GM12873 (cell line): ENCODE measurements around the gene SFPQ.

ENCODE experiments used
- CTCF ChIP-seq: IDR thresholded peaks from 2 replicates; pipeline ENCODE4 v1.5.1; 2012; ENCODE audit warnings: low read depth, mild to moderate bottlenecking, moderate library complexity, low read length, control low read depth; ENCODE audit not compliant: insufficient read depth; ENCODE audit errors: missing control alignments

Gene SFPQ

DNA sequence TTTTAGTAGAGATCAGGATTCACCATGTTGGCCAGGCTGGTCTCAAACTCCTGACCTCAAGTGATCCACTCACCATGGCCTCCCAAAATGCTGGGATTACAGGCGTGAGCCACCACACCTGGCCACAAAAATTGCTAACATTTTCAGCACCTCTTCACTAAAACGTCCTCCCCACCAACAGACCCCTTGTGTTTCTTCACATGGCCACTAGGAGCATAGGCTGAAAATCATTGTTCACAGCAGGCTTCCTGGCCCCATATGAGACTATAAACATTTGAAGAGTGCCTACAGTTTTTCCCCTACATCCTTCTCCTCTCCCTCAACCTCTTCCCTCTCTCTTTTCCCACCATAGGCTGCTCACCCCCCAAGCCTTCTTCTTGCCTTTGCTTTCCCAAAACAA, 28.0 kb upstream of the SFPQ start:
- peak; percentile 70 for TF ChIP-seq CTCF

DNA sequence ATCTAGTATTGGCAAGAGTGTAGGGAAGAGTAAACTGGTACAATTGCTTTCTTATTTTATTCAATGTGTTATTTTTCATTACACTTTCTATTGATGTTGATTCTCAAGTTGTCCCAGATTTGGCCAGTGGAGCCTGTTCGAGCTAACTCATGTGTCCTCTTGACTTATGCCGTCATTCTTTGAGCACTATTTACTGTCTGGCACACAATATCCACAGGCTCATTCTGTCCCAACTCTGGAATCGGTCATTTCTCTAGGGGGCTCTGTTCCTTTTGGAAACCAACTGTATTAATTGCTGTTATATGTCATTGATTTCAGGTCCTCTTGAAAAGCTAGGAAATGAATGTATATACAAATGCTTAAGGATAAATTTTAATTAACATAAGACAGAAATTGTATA, 22.4 kb upstream of the SFPQ start:
- TF ChIP-seq CTCF: no peak

GRCh38 chr1:35211120-35211414, 18.1 kb upstream of the SFPQ start:
- TF ChIP-seq CTCF: no peak

DNA sequence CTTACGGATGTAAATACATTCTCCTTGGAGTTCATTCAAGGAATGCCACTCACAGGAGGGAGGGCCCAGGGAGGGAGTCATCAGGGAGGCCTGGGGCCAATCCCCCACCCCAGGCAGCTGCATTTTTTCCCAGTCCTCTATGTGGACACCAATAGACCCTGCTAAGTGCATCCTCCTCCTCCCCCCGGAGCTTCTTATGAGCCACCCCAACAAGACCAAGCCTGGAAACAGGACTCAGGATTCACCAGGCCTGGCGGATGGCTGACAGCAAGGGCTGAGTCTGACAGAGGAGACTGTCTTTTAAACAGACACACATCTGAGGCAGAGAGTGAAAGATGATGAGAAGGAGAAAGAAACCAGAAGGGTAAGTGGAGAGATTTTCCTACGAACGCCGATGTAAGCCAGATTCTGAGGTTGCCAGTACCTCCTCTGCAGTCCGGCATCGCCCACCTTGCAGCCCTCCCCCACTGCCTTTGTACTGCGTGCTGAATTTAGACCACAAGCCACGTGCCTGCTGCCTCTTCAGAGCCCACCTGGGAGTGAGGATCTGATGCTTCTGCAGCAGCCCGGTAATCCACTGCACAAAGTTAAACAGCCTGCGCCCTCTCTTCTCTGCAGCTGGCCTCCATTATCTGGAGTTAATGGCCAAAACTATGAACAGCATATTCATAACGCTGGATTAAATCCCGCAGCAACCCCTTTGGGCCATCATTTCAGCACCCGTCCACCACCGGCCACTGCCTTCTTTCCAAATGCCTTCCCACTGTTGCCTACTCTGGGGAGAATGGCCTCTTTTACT, 17.6 kb upstream of the SFPQ start:
- TF ChIP-seq CTCF: no peak

DNA sequence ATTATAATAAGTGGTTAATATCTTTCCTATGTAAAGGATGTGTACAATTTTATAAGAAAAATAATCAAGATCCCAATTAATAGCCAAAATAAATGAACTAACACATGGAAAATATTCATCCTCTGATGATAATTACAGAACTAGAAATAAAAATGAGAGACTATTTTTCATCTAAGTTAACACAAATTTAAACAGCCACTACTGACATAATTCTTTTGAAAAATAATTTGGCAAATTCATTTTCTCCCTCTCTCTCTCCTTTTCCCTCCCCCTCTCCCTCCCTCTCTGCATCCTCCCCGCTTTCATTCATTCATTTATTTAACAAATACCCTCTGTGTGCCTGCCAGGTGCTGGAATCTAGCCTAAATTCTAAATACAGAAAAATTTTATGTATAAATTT, 10.3 kb upstream of the SFPQ start:
- no peak for TF ChIP-seq CTCF

GRCh38 chr1:35202048-35202719, 9.2 kb upstream of the SFPQ start:
- TF ChIP-seq CTCF: peak; percentile 97

DNA sequence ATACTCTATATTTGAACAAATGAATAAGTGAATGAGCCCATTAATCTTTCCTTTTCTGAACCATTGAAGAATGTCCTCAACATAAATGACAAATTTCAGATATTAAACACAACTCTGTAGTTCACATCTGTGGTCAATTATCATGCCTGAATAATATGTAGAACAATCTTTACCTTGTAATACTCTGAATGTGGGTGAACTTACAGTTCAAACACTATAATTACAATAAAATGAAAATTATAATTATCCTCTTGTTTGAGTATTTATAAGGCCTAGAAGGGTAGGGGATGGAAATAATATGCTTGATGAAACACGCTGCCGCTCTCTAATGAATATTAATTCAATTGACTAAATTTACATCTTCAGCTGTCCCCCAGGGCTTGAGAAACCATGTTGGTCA, 8.7 kb upstream of the SFPQ start:
- TF ChIP-seq CTCF: no peak
